ENCODE data around the gene BGN. TPM values are rescaled to one million over a fixed set of nuclear protein-coding genes. Genes with fewer than 3 reads are reported as not detected.

The BGN gene
- total RNA-seq, 2 donors from 2014 or later, result 16.9 to 174 TPM

- no peaks in the 10 kb centered on the region for H3K4me1 ChIP-seq (replicated peaks)
- no peak overlapping the region for H3K27ac ChIP-seq
- H3K9me3 ChIP-seq, result no peaks in the 10 kb centered on the region
- TF ChIP-seq CTCF (IDR thresholded peaks at IDR 0.05) (no peak), POLR2AphosphoS5 (IDR thresholded peaks at IDR 0.05) (no peak), POLR2A (IDR thresholded peaks at IDR 0.05) (no peak)
- H3K4me3 ChIP-seq, result no peak overlapping the region
- WGBS, result 85% methylated on average over 2 of the region's 5 CpGs
- intact Hi-C loops (cut with DNase I), result no loop called here
- H3K36me3 ChIP-seq, result no peaks in the 10 kb centered on the region
- DNase-seq (ENCODE audit: low spot score), result no peak
- H3K27me3 ChIP-seq (replicated peaks; ENCODE audit: insufficient read depth), result no peaks in the 10 kb centered on the region
These were observed 30.7 kb upstream of the BGN start for GRCh38 chrX:153464116-153464515.

DNA sequence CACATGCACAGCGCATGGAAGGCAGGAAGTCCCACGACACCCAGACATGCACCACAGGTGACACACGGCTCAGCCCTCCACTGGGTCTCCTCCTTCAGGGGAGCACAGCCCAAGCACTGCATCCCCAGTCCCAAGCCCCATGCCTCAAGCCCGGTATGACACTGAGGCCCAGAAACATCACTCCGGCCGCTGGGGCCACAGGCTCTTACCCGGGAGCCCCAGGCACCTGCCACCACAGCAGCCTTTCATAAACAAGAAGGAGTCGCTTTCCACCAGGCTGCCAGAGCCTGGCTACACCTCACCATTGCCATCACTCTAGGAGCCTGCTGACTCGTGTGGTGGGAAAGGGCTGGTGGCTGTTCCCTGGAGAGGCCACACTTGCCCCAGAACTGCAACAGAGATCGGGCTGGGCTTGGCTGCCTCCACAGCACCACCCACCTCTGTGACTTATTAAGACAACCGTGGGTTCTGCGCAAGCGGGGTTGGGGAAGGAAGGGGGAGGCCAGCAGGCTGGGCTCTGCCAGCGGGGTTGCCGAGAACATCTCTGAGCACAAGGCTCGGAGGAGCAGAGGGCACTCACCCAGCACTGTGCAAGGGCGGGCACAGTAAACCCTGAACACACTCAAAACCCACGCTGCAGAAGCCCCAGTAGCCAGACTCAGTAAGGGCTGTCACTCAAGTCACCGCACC lies 28.9 kb upstream of the BGN start:
- Histone ChIP-seq H3K27me3 (replicated peaks; ENCODE audit: insufficient read depth) (no peaks in the 10 kb centered on the region), H3K9me3 (no peaks in the 10 kb centered on the region), H3K4me1 (replicated peaks) (no peaks in the 10 kb centered on the region), H3K4me3 (no peak overlapping the region), H3K36me3 (no peaks in the 10 kb centered on the region), H3K27ac (no peak overlapping the region)
- WGBS, result 87% methylated on average over 11 of the region's 19 CpGs
- no peak for TF ChIP-seq CTCF (IDR thresholded peaks at IDR 0.05)
- no peak for TF ChIP-seq POLR2AphosphoS5 (IDR thresholded peaks at IDR 0.05)
- TF ChIP-seq POLR2A (IDR thresholded peaks at IDR 0.05), result no peak
- no peak for DNase-seq (ENCODE audit: low spot score)
- intact Hi-C loops (cut with DNase I), result no loop called here

- WGBS, result 78% methylated on average over 4 of the region's 12 CpGs
- no peaks in the 10 kb centered on the region for H3K4me1 ChIP-seq (replicated peaks)
- no peaks in the 10 kb centered on the region for H3K27me3 ChIP-seq (replicated peaks; ENCODE audit: insufficient read depth)
- no peaks in the 10 kb centered on the region for H3K9me3 ChIP-seq
- H3K36me3 ChIP-seq, result no peaks in the 10 kb centered on the region
- H3K27ac ChIP-seq, result no peak overlapping the region
- no peak for TF ChIP-seq POLR2A (IDR thresholded peaks at IDR 0.05)
- TF ChIP-seq CTCF (IDR thresholded peaks at IDR 0.05), result no peak
- TF ChIP-seq POLR2AphosphoS5 (IDR thresholded peaks at IDR 0.05), result no peak
- intact Hi-C loops (cut with DNase I), result no loop called here
- no peak overlapping the region for H3K4me3 ChIP-seq
- DNase-seq (ENCODE audit: low spot score), result no peak
These were observed 26.7 kb upstream of the BGN start for GRCh38 chrX:153468008-153468580.

GRCh38 chrX:153469811-153470410 lies 24.9 kb upstream of the BGN start:
- TF ChIP-seq POLR2AphosphoS5 (IDR thresholded peaks at IDR 0.05) (no peak), POLR2A (IDR thresholded peaks at IDR 0.05) (no peak), CTCF (IDR thresholded peaks at IDR 0.05) (no peak)
- WGBS, result 0% methylated on average over 7 of the region's 32 CpGs
- Histone ChIP-seq H3K36me3 (no peaks in the 10 kb centered on the region), H3K9me3 (no peaks in the 10 kb centered on the region), H3K27ac (no peak overlapping the region), H3K4me3 (peak overlapping the region; percentile 41), H3K4me1 (replicated peaks) (no peaks in the 10 kb centered on the region), H3K27me3 (replicated peaks; ENCODE audit: insufficient read depth) (no peaks in the 10 kb centered on the region)
- intact Hi-C loops (cut with DNase I), result no loop called here
- no peak for DNase-seq (ENCODE audit: low spot score)

All from prostate gland (tissue), 2 donors.